WTC11 (cell line): ENCODE measurements around the gene NINJ2.

Experiments
- JAZF1 ChIP-seq: fragments of 250-450 bp; sonication (Bioruptor Pico); IDR thresholded peaks from 2 replicates; pipeline ENCODE4 v1.9.0; 2021; ENCODE audit warnings: moderate library complexity, mild to moderate bottlenecking, inconsistent platforms
- JUN ChIP-seq: sonication (generic); formaldehyde crosslinking; IDR thresholded peaks from 2 replicates; pipeline ENCODE4 v1.8.0; 2023; ENCODE audit warnings: mild to moderate bottlenecking, missing genetic modification reagents
- NFE2L1 ChIP-seq: sonication (generic); formaldehyde crosslinking; IDR thresholded peaks from 2 replicates; pipeline ENCODE4 v1.8.1; 2023; ENCODE audit warnings: missing genetic modification reagents
- SP1 ChIP-seq: sonication (generic); formaldehyde crosslinking; conservative IDR thresholded peaks from 2 replicates; pipeline ENCODE4 v1.8.1; 2022; ENCODE audit warnings: missing genetic modification reagents
- ZNF121 ChIP-seq: sonication (generic); formaldehyde crosslinking; IDR thresholded peaks from 2 replicates; pipeline ENCODE4 v1.8.0; 2023; ENCODE audit warnings: missing genetic modification reagents
- TF ChIP-seq, protein P1 (sequence below): sonication (generic); formaldehyde crosslinking; IDR thresholded peaks from 2 replicates; pipeline ENCODE4 v1.8.1; 2022; ENCODE audit warnings: low read depth, missing genetic modification reagents, borderline replicate concordance
- TF ChIP-seq, protein P2 (sequence below): sonication (generic); formaldehyde crosslinking; conservative IDR thresholded peaks from 2 replicates; pipeline ENCODE4 v1.8.1; 2022; ENCODE audit warnings: mild to moderate bottlenecking, missing genetic modification reagents
- TF ChIP-seq, protein P3 (sequence below): fragments of 200-600 bp; IDR thresholded peaks from 2 replicates; pipeline ENCODE4 v1.8.0; 2022; ENCODE audit warnings: antibody characterized with exemption
- TF ChIP-seq, protein P4 (sequence below): sonication (generic); formaldehyde crosslinking; IDR thresholded peaks from 2 replicates; pipeline ENCODE4 v1.8.1; 2022; ENCODE audit warnings: mild to moderate bottlenecking, moderate library complexity, missing genetic modification reagents
- TF ChIP-seq, protein P5 (sequence below): sonication (generic); formaldehyde crosslinking; IDR thresholded peaks from 2 replicates; pipeline ENCODE4 v1.8.0; 2022; ENCODE audit warnings: missing genetic modification reagents
- TF ChIP-seq, protein P6 (sequence below): sonication (generic); formaldehyde crosslinking; IDR thresholded peaks from 2 replicates; pipeline ENCODE4 v1.8.0; 2022; ENCODE audit warnings: mild to moderate bottlenecking, missing genetic modification reagents
- TF ChIP-seq, protein P7 (sequence below): sonication (generic); formaldehyde crosslinking; IDR thresholded peaks from 2 replicates; pipeline ENCODE4 v1.8.1; 2023; ENCODE audit warnings: mild to moderate bottlenecking, moderate library complexity, missing genetic modification reagents
- TF ChIP-seq, protein P8 (sequence below): sonication (generic); formaldehyde crosslinking; IDR thresholded peaks from 2 replicates; pipeline ENCODE4 v1.8.0; 2022; ENCODE audit warnings: mild to moderate bottlenecking, missing genetic modification reagents

DNA sequence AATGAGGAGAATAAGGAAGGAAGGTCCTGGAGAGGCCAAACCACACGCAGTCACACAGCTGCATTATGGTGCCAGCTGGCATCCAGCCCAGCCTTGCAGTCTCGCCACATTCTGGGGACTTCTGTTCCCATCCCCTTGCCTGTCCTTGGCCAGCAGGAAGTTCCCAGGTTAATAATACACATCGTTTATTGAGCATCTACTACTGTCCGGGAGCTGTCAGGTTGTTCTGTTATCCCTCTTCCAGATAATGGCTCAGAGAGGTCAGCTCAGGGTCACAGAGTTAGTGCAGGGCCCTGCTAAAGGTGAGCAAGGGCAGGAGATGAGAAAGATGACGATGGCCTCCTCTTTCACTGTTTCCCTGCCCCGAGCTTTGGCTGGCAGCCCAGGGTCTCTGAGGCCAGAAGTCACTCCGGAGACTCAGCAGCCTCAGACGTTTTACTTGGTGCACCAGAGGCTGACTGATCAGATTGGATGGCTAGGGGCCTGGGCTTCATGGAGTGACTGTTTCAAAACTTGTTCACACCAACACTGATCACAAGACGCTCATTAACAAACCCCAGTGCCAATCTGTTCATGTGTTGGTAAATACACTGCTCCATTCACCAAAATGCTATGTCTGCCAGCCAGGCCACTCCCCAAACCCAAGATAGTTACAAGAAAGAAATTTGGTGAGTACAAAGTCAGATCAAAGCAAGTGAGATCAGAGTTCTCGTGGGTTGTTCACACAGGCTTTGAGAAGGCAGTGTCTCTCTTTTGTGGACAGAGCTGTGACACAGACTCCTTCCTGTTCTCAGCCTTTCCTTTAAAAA lies 124.3 kb downstream of the NINJ2 start:
- TF ChIP-seq, protein P1, sequence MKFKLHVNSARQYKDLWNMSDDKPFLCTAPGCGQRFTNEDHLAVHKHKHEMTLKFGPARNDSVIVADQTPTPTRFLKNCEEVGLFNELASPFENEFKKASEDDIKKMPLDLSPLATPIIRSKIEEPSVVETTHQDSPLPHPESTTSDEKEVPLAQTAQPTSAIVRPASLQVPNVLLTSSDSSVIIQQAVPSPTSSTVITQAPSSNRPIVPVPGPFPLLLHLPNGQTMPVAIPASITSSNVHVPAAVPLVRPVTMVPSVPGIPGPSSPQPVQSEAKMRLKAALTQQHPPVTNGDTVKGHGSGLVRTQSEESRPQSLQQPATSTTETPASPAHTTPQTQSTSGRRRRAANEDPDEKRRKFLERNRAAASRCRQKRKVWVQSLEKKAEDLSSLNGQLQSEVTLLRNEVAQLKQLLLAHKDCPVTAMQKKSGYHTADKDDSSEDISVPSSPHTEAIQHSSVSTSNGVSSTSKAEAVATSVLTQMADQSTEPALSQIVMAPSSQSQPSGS, result no peak
- TF ChIP-seq, protein P2, sequence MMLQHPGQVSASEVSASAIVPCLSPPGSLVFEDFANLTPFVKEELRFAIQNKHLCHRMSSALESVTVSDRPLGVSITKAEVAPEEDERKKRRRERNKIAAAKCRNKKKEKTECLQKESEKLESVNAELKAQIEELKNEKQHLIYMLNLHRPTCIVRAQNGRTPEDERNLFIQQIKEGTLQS, result no peak
- TF ChIP-seq NFE2L1, result no peak
- TF ChIP-seq, protein P3, sequence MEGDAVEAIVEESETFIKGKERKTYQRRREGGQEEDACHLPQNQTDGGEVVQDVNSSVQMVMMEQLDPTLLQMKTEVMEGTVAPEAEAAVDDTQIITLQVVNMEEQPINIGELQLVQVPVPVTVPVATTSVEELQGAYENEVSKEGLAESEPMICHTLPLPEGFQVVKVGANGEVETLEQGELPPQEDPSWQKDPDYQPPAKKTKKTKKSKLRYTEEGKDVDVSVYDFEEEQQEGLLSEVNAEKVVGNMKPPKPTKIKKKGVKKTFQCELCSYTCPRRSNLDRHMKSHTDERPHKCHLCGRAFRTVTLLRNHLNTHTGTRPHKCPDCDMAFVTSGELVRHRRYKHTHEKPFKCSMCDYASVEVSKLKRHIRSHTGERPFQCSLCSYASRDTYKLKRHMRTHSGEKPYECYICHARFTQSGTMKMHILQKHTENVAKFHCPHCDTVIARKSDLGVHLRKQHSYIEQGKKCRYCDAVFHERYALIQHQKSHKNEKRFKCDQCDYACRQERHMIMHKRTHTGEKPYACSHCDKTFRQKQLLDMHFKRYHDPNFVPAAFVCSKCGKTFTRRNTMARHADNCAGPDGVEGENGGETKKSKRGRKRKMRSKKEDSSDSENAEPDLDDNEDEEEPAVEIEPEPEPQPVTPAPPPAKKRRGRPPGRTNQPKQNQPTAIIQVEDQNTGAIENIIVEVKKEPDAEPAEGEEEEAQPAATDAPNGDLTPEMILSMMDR, result no peak
- TF ChIP-seq, protein P4, sequence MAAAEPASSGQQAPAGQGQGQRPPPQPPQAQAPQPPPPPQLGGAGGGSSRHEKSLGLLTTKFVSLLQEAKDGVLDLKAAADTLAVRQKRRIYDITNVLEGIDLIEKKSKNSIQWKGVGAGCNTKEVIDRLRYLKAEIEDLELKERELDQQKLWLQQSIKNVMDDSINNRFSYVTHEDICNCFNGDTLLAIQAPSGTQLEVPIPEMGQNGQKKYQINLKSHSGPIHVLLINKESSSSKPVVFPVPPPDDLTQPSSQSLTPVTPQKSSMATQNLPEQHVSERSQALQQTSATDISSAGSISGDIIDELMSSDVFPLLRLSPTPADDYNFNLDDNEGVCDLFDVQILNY (CRISPR knock-in tag), result no peak
- TF ChIP-seq, protein P5, sequence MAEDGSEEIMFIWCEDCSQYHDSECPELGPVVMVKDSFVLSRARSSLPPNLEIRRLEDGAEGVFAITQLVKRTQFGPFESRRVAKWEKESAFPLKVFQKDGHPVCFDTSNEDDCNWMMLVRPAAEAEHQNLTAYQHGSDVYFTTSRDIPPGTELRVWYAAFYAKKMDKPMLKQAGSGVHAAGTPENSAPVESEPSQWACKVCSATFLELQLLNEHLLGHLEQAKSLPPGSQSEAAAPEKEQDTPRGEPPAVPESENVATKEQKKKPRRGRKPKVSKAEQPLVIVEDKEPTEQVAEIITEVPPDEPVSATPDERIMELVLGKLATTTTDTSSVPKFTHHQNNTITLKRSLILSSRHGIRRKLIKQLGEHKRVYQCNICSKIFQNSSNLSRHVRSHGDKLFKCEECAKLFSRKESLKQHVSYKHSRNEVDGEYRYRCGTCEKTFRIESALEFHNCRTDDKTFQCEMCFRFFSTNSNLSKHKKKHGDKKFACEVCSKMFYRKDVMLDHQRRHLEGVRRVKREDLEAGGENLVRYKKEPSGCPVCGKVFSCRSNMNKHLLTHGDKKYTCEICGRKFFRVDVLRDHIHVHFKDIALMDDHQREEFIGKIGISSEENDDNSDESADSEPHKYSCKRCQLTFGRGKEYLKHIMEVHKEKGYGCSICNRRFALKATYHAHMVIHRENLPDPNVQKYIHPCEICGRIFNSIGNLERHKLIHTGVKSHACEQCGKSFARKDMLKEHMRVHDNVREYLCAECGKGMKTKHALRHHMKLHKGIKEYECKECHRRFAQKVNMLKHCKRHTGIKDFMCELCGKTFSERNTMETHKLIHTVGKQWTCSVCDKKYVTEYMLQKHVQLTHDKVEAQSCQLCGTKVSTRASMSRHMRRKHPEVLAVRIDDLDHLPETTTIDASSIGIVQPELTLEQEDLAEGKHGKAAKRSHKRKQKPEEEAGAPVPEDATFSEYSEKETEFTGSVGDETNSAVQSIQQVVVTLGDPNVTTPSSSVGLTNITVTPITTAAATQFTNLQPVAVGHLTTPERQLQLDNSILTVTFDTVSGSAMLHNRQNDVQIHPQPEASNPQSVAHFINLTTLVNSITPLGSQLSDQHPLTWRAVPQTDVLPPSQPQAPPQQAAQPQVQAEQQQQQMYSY (CRISPR knock-in tag), result no peak
- TF ChIP-seq, protein P6, sequence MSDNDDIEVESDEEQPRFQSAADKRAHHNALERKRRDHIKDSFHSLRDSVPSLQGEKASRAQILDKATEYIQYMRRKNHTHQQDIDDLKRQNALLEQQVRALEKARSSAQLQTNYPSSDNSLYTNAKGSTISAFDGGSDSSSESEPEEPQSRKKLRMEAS (CRISPR knock-in tag), result no peak
- no peak for TF ChIP-seq SP1 (CRISPR knock-in tag)
- no peak for TF ChIP-seq JUN (CRISPR knock-in tag)
- TF ChIP-seq, protein P7, sequence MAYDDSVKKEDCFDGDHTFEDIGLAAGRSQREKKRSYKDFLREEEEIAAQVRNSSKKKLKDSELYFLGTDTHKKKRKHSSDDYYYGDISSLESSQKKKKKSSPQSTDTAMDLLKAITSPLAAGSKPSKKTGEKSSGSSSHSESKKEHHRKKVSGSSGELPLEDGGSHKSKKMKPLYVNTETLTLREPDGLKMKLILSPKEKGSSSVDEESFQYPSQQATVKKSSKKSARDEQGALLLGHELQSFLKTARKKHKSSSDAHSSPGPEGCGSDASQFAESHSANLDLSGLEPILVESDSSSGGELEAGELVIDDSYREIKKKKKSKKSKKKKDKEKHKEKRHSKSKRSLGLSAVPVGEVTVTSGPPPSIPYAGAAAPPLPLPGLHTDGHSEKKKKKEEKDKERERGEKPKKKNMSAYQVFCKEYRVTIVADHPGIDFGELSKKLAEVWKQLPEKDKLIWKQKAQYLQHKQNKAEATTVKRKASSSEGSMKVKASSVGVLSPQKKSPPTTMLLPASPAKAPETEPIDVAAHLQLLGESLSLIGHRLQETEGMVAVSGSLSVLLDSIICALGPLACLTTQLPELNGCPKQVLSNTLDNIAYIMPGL (CRISPR knock-in tag), result no peak
- TF ChIP-seq, protein P8, sequence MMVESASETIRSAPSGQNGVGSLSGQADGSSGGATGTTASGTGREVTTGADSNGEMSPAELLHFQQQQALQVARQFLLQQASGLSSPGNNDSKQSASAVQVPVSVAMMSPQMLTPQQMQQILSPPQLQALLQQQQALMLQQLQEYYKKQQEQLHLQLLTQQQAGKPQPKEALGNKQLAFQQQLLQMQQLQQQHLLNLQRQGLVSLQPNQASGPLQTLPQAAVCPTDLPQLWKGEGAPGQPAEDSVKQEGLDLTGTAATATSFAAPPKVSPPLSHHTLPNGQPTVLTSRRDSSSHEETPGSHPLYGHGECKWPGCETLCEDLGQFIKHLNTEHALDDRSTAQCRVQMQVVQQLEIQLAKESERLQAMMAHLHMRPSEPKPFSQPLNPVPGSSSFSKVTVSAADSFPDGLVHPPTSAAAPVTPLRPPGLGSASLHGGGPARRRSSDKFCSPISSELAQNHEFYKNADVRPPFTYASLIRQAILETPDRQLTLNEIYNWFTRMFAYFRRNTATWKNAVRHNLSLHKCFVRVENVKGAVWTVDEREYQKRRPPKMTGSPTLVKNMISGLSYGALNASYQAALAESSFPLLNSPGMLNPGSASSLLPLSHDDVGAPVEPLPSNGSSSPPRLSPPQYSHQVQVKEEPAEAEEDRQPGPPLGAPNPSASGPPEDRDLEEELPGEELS (CRISPR knock-in tag), result no peak
- no peak for TF ChIP-seq ZNF121 (CRISPR knock-in tag)
- TF ChIP-seq JAZF1 (CRISPR knock-in tag), result no peak
